HG03521 (cell line): ENCODE measurements around the gene WIPI1.

Experiments
- ATAC-seq: cut with Tn5 transposase; IDR thresholded peaks from one replicate; pipeline ENCODE4 v1.9.1; 2021; ENCODE audit warnings: mild to moderate bottlenecking, moderate library complexity; ENCODE audit not compliant: unreplicated experiment

Gene WIPI1

GRCh38 chr17:68440526-68440925 is 16.8 kb downstream of the WIPI1 start:
- no peak for ATAC-seq

GRCh38 chr17:68439656-68440290 is 17.5 kb downstream of the WIPI1 start:
- no peak for ATAC-seq

GRCh38 chr17:68437979-68438822 is 19.1 kb downstream of the WIPI1 start:
- ATAC-seq: peak; percentile 60

GRCh38 chr17:68435876-68436842 is 21.1 kb downstream of the WIPI1 start:
- ATAC-seq: peak; percentile 45

- no peak for ATAC-seq
These were observed 21.9 kb downstream of the WIPI1 start for GRCh38 chr17:68435361-68435760.

GRCh38 chr17:68433911-68434508 is 23.3 kb downstream of the WIPI1 start:
- no peak for ATAC-seq

GRCh38 chr17:68433211-68433610 is 24.1 kb downstream of the WIPI1 start:
- ATAC-seq: no peak

GRCh38 chr17:68432086-68432864 is 25.0 kb downstream of the WIPI1 start:
- no peak for ATAC-seq

GRCh38 chr17:68431661-68432071 is 25.6 kb downstream of the WIPI1 start:
- ATAC-seq: no peak

GRCh38 chr17:68431045-68431608 is 26.2 kb downstream of the WIPI1 start:
- ATAC-seq: no peak

- no peak for ATAC-seq
These were observed 27.4 kb downstream of the WIPI1 start for GRCh38 chr17:68429881-68430280.

- no peak for ATAC-seq
These were observed 28.7 kb downstream of the WIPI1 start for GRCh38 chr17:68428498-68429172.

- ATAC-seq: no peak
These were observed 29.7 kb downstream of the WIPI1 start for GRCh38 chr17:68427575-68427974.

GRCh38 chr17:68425979-68426378 is 31.3 kb downstream of the WIPI1 start:
- ATAC-seq: no peak

GRCh38 chr17:68424861-68425260 is 32.4 kb downstream of the WIPI1 start:
- no peak for ATAC-seq

GRCh38 chr17:68424203-68424602 is 33.1 kb downstream of the WIPI1 start:
- ATAC-seq: no peak

GRCh38 chr17:68423251-68423650 is 34.0 kb downstream of the WIPI1 start:
- ATAC-seq: no peak

GRCh38 chr17:68422821-68423220 is 34.5 kb downstream of the WIPI1 start:
- no peak for ATAC-seq

GRCh38 chr17:68421486-68421885 is 35.8 kb downstream of the WIPI1 start:
- ATAC-seq: no peak
